ENCODE measurements around the gene CLCN2.

DNA sequence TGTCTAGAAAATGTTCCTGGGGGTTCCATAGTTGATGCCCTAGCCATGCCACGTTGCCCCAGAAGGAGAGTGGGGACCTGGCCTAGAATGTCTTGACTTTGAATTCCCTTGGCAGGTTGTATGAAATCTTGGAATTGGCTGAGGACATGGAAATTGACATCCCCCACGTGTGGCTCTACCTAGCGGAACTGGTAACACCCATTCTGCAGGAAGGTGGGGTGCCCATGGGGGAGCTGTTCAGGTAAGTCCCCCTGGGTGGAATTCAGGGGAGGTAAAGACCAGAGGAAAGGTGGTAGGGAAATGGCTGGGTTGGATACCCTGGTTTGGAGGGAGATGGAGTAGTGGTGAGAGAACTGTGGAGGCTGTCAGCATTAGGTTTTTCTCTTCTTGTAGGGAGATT is 32.9 kb downstream of the CLCN2 start:
- TF ChIP-seq, protein P1, sequence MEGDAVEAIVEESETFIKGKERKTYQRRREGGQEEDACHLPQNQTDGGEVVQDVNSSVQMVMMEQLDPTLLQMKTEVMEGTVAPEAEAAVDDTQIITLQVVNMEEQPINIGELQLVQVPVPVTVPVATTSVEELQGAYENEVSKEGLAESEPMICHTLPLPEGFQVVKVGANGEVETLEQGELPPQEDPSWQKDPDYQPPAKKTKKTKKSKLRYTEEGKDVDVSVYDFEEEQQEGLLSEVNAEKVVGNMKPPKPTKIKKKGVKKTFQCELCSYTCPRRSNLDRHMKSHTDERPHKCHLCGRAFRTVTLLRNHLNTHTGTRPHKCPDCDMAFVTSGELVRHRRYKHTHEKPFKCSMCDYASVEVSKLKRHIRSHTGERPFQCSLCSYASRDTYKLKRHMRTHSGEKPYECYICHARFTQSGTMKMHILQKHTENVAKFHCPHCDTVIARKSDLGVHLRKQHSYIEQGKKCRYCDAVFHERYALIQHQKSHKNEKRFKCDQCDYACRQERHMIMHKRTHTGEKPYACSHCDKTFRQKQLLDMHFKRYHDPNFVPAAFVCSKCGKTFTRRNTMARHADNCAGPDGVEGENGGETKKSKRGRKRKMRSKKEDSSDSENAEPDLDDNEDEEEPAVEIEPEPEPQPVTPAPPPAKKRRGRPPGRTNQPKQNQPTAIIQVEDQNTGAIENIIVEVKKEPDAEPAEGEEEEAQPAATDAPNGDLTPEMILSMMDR (IDR thresholded peaks at IDR 0.05 in 8 of 11, conservative IDR thresholded peaks at IDR 0.05 in 3 of 11), result no peak
- TF ChIP-seq POLR2AphosphoS5 (IDR thresholded peaks at IDR 0.05), result no peak
- no peak for TF ChIP-seq POLR2A (IDR thresholded peaks at IDR 0.05)

All from spleen (tissue), 7 donors.